ENCODE data around the gene UPK3A.
"Not testable (repeated sequence)": the region's sequence is repeated elsewhere in the genome, so short reads cannot be mapped to it uniquely, and the experiment has no call there.

DNA sequence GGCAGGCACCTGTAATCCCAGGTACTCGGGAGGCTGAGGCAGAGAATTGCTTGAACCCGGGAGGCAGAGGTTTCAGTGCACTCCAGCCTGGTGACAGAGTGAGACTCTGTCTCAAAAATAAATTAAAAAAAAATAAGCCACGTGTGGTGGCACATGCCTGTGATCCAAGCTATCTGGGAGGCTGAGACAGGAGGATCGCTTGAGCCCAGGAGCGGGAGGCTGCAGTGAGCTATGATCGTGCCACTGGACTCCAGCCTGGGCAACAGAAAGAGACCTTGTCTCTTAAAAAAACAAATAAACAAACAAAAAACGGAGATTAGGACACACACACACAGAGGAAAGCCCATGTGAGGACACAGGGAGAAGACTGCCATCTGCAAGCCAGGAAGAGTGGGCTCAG is 7.0 kb upstream of the UPK3A start:
- not testable (repeated sequence) for TF ChIP-seq POLR2A (IDR thresholded peaks at IDR 0.05; ENCODE audit: extremely low read depth, insufficient read length); MYC (IDR thresholded peaks at IDR 0.05; ENCODE audit: low read depth, low read length)
- TF ChIP-seq, protein P1, sequence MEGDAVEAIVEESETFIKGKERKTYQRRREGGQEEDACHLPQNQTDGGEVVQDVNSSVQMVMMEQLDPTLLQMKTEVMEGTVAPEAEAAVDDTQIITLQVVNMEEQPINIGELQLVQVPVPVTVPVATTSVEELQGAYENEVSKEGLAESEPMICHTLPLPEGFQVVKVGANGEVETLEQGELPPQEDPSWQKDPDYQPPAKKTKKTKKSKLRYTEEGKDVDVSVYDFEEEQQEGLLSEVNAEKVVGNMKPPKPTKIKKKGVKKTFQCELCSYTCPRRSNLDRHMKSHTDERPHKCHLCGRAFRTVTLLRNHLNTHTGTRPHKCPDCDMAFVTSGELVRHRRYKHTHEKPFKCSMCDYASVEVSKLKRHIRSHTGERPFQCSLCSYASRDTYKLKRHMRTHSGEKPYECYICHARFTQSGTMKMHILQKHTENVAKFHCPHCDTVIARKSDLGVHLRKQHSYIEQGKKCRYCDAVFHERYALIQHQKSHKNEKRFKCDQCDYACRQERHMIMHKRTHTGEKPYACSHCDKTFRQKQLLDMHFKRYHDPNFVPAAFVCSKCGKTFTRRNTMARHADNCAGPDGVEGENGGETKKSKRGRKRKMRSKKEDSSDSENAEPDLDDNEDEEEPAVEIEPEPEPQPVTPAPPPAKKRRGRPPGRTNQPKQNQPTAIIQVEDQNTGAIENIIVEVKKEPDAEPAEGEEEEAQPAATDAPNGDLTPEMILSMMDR (IDR thresholded peaks at IDR 0.05; ENCODE audit: low read depth, low read length): not testable (repeated sequence)

Measured in NB4 (cell line).